ENCODE measurements around the gene IL19. TPM values are rescaled to one million over a fixed set of nuclear protein-coding genes. Genes with fewer than 3 reads are reported as not detected.

Gene IL19
- total and polyA plus RNA-seq, 4 donors, result not detected

DNA sequence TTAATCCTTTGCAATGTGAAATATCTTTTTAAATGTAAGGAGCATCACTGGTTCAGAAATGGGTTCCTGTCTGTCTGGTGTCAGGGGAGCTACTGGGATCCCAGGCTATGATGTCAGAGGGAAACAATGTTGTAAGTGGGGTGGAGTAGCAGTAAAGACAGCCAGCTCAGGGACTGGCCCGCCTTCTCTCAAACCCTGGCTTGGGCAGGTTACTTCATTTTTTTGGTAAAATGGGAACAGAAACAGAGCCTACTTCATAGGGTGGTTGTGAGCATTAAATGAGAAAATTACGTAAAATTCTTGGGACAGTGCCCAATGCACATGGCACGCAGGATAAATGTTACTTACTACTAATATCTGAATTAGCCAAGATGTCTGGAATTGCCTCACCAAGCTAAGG lies 64.1 kb downstream of the IL19 start:
- H3K27me3 ChIP-seq (ENCODE audit: control insufficient read depth in 4 of 4, insufficient read depth in 4 of 4, low read length in 3 of 4), result no peaks in the 10 kb centered on the region
- no peaks in the 10 kb centered on the region for H3K9me3 ChIP-seq (ENCODE audit: control insufficient read depth in 4 of 4, low read length in 3 of 4)
- no peak for DNase-seq (ENCODE audit: low spot score)
- H3K4me3 ChIP-seq (ENCODE audit: low read depth in 1 of 3, low read length in 3 of 3), result no peak overlapping the region
- 76% methylated on average over 3 of the region's 3 CpGs for WGBS
- no peak for TF ChIP-seq EGR1 (IDR thresholded peaks at IDR 0.05; ENCODE audit: low read depth in 2 of 2)
- TF ChIP-seq, protein P1, sequence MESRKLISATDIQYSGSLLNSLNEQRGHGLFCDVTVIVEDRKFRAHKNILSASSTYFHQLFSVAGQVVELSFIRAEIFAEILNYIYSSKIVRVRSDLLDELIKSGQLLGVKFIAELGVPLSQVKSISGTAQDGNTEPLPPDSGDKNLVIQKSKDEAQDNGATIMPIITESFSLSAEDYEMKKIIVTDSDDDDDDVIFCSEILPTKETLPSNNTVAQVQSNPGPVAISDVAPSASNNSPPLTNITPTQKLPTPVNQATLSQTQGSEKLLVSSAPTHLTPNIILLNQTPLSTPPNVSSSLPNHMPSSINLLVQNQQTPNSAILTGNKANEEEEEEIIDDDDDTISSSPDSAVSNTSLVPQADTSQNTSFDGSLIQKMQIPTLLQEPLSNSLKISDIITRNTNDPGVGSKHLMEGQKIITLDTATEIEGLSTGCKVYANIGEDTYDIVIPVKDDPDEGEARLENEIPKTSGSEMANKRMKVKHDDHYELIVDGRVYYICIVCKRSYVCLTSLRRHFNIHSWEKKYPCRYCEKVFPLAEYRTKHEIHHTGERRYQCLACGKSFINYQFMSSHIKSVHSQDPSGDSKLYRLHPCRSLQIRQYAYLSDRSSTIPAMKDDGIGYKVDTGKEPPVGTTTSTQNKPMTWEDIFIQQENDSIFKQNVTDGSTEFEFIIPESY (IDR thresholded peaks at IDR 0.05), result no peak
- no peak for TF ChIP-seq YY1 (IDR thresholded peaks at IDR 0.05)
- TF ChIP-seq, protein P2, sequence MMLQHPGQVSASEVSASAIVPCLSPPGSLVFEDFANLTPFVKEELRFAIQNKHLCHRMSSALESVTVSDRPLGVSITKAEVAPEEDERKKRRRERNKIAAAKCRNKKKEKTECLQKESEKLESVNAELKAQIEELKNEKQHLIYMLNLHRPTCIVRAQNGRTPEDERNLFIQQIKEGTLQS (IDR thresholded peaks at IDR 0.05), result no peak
- TF ChIP-seq RXRA (IDR thresholded peaks at IDR 0.05), result no peak
- no peak for TF ChIP-seq GABPA (IDR thresholded peaks at IDR 0.05 in 1 of 2, conservative IDR thresholded peaks at IDR 0.05 in 1 of 2)
- no peak for TF ChIP-seq TAF1 (conservative IDR thresholded peaks at IDR 0.05)
- TF ChIP-seq, protein P3, sequence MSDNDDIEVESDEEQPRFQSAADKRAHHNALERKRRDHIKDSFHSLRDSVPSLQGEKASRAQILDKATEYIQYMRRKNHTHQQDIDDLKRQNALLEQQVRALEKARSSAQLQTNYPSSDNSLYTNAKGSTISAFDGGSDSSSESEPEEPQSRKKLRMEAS (IDR thresholded peaks at IDR 0.05), result no peak
- TF ChIP-seq HNF4A (conservative IDR thresholded peaks at IDR 0.05), result no peak
- no peak for TF ChIP-seq RAD21 (IDR thresholded peaks at IDR 0.05)
- TF ChIP-seq FOXA2 (IDR thresholded peaks at IDR 0.05), result no peak
- TF ChIP-seq, protein P4, sequence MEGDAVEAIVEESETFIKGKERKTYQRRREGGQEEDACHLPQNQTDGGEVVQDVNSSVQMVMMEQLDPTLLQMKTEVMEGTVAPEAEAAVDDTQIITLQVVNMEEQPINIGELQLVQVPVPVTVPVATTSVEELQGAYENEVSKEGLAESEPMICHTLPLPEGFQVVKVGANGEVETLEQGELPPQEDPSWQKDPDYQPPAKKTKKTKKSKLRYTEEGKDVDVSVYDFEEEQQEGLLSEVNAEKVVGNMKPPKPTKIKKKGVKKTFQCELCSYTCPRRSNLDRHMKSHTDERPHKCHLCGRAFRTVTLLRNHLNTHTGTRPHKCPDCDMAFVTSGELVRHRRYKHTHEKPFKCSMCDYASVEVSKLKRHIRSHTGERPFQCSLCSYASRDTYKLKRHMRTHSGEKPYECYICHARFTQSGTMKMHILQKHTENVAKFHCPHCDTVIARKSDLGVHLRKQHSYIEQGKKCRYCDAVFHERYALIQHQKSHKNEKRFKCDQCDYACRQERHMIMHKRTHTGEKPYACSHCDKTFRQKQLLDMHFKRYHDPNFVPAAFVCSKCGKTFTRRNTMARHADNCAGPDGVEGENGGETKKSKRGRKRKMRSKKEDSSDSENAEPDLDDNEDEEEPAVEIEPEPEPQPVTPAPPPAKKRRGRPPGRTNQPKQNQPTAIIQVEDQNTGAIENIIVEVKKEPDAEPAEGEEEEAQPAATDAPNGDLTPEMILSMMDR (IDR thresholded peaks at IDR 0.05; ENCODE audit: low read depth, low read length, missing input control), result no peak
- TF ChIP-seq, protein P5, sequence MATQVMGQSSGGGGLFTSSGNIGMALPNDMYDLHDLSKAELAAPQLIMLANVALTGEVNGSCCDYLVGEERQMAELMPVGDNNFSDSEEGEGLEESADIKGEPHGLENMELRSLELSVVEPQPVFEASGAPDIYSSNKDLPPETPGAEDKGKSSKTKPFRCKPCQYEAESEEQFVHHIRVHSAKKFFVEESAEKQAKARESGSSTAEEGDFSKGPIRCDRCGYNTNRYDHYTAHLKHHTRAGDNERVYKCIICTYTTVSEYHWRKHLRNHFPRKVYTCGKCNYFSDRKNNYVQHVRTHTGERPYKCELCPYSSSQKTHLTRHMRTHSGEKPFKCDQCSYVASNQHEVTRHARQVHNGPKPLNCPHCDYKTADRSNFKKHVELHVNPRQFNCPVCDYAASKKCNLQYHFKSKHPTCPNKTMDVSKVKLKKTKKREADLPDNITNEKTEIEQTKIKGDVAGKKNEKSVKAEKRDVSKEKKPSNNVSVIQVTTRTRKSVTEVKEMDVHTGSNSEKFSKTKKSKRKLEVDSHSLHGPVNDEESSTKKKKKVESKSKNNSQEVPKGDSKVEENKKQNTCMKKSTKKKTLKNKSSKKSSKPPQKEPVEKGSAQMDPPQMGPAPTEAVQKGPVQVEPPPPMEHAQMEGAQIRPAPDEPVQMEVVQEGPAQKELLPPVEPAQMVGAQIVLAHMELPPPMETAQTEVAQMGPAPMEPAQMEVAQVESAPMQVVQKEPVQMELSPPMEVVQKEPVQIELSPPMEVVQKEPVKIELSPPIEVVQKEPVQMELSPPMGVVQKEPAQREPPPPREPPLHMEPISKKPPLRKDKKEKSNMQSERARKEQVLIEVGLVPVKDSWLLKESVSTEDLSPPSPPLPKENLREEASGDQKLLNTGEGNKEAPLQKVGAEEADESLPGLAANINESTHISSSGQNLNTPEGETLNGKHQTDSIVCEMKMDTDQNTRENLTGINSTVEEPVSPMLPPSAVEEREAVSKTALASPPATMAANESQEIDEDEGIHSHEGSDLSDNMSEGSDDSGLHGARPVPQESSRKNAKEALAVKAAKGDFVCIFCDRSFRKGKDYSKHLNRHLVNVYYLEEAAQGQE (IDR thresholded peaks at IDR 0.05), result no peak
- no peak for TF ChIP-seq FOXA1 (IDR thresholded peaks at IDR 0.05)
- TF ChIP-seq SP1 (IDR thresholded peaks at IDR 0.05), result no peak
- no peak for TF ChIP-seq NR2F2 (IDR thresholded peaks at IDR 0.05)
- TF ChIP-seq JUND (IDR thresholded peaks at IDR 0.05), result no peak
- no peaks in the 10 kb centered on the region for H3K4me1 ChIP-seq (ENCODE audit: control insufficient read depth in 4 of 4, insufficient read depth in 4 of 4, low read length in 3 of 4)
- H3K27ac ChIP-seq (ENCODE audit: low read depth in 1 of 2, low read length in 2 of 2), result no peak overlapping the region
- no peaks in the 10 kb centered on the region for H3K36me3 ChIP-seq (ENCODE audit: control insufficient read depth in 4 of 4, insufficient read depth in 3 of 4, low read depth in 1 of 4, low read length in 3 of 4)
- H3K9ac ChIP-seq (ENCODE audit: low read depth in 1 of 2, low read length in 2 of 2), result no peak overlapping the region

DNA sequence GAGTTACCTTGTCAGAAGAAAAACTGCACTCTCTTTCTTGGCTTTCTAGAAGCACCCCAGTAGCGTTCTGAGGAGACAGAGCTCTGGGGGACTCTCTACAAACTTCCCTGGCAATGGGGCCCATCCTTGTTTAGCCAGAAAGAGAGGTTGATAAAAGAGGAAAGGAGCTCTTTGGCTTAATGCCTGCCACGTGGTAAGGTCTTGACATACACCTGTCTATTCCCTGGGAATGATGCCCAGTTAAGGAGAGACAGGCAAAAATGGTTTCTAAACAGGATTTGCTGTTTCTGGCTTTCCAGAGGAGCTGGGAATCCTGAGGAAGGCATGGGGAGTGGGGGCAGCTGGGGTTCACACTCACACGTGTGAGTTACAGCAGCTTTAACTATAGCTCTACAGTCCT lies 64.6 kb downstream of the IL19 start:
- no peak for DNase-seq (ENCODE audit: low spot score)
- Histone ChIP-seq H3K27ac (ENCODE audit: low read depth in 1 of 2, low read length in 2 of 2) (no peak overlapping the region), H3K4me3 (ENCODE audit: low read depth in 1 of 3, low read length in 3 of 3) (no peak overlapping the region), H3K9ac (ENCODE audit: low read depth in 1 of 2, low read length in 2 of 2) (no peak overlapping the region), H3K4me1 (ENCODE audit: control insufficient read depth in 4 of 4, insufficient read depth in 4 of 4, low read length in 3 of 4) (no peaks in the 10 kb centered on the region), H3K27me3 (ENCODE audit: control insufficient read depth in 4 of 4, insufficient read depth in 4 of 4, low read length in 3 of 4) (no peaks in the 10 kb centered on the region), H3K36me3 (ENCODE audit: control insufficient read depth in 4 of 4, insufficient read depth in 3 of 4, low read depth in 1 of 4, low read length in 3 of 4) (no peaks in the 10 kb centered on the region), H3K9me3 (ENCODE audit: control insufficient read depth in 4 of 4, low read length in 3 of 4) (no peaks in the 10 kb centered on the region)
- 49% methylated on average over 3 of the region's 3 CpGs for WGBS
- no peak for TF ChIP-seq FOXA1 (IDR thresholded peaks at IDR 0.05)
- TF ChIP-seq GABPA (IDR thresholded peaks at IDR 0.05 in 1 of 2, conservative IDR thresholded peaks at IDR 0.05 in 1 of 2), result no peak
- TF ChIP-seq SP1 (IDR thresholded peaks at IDR 0.05), result no peak
- TF ChIP-seq, protein P2 (IDR thresholded peaks at IDR 0.05), result no peak
- TF ChIP-seq RXRA (IDR thresholded peaks at IDR 0.05), result no peak

All from liver (tissue), 9 donors.